ENCODE measurements around the gene RAD54L.

- TF ChIP-seq CTCF (IDR thresholded peaks at IDR 0.05; ENCODE audit: insufficient read depth, low read length, poor library complexity, severe bottlenecking) = no peak
- no peak for TF ChIP-seq EZH2phosphoT487 (conservative IDR thresholded peaks at IDR 0.05; ENCODE audit: low read length)
Measured at GRCh38 chr1:46206399-46206798, 41.2 kb upstream of the RAD54L start.
